Measurements from ENCODE around the gene SLITRK2.

The SLITRK2 gene

GRCh38 chrX:145773006-145773405 is 44.6 kb upstream of the SLITRK2 start:
- no peak for TF ChIP-seq ZNF521 (tag by site-specific recombination; IDR thresholded peaks at IDR 0.05)
- TF ChIP-seq PRDM2 (tag by site-specific recombination; IDR thresholded peaks at IDR 0.05; ENCODE audit: borderline replicate concordance): no peak
- TF ChIP-seq, protein P1, sequence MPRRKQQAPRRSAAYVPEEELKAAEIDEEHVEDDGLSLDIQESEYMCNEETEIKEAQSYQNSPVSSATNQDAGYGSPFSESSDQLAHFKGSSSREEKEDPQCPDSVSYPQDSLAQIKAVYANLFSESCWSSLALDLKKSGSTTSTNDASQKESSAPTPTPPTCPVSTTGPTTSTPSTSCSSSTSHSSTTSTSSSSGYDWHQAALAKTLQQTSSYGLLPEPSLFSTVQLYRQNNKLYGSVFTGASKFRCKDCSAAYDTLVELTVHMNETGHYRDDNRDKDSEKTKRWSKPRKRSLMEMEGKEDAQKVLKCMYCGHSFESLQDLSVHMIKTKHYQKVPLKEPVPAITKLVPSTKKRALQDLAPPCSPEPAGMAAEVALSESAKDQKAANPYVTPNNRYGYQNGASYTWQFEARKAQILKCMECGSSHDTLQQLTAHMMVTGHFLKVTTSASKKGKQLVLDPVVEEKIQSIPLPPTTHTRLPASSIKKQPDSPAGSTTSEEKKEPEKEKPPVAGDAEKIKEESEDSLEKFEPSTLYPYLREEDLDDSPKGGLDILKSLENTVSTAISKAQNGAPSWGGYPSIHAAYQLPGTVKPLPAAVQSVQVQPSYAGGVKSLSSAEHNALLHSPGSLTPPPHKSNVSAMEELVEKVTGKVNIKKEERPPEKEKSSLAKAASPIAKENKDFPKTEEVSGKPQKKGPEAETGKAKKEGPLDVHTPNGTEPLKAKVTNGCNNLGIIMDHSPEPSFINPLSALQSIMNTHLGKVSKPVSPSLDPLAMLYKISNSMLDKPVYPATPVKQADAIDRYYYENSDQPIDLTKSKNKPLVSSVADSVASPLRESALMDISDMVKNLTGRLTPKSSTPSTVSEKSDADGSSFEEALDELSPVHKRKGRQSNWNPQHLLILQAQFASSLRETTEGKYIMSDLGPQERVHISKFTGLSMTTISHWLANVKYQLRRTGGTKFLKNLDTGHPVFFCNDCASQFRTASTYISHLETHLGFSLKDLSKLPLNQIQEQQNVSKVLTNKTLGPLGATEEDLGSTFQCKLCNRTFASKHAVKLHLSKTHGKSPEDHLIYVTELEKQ (tag by site-specific recombination; IDR thresholded peaks at IDR 0.05; ENCODE audit: borderline replicate concordance): no peak
- TF ChIP-seq ZBTB20 (tag by site-specific recombination; IDR thresholded peaks at IDR 0.05): no peak
- no peak for TF ChIP-seq ZNF529 (tag by site-specific recombination; IDR thresholded peaks at IDR 0.05; ENCODE audit: insufficient replicate concordance)
- no peak for TF ChIP-seq MZF1 (tag by site-specific recombination; IDR thresholded peaks at IDR 0.05; ENCODE audit: borderline replicate concordance)
- TF ChIP-seq ZBTB7A (tag by site-specific recombination; IDR thresholded peaks at IDR 0.05; ENCODE audit: low read depth): no peak
- TF ChIP-seq ZNF626 (tag by site-specific recombination; IDR thresholded peaks at IDR 0.05): no peak
- no peak for TF ChIP-seq BCL11B (tag by site-specific recombination; IDR thresholded peaks at IDR 0.05; ENCODE audit: low read depth)
- no peaks in the 10 kb centered on the region for H3K9me3 ChIP-seq (ENCODE audit: control insufficient read depth, insufficient read depth, low read depth, low read length)
- H3K27ac ChIP-seq (ENCODE audit: extremely low read depth, low read depth, low read length): no peak overlapping the region
- H3K36me3 ChIP-seq (ENCODE audit: control insufficient read depth in 2 of 2, insufficient read depth in 1 of 2, low read length in 2 of 2): no peaks in the 10 kb centered on the region
- CTCF ChIA-PET: no interaction called here
- no peak overlapping the region for H3K4me3 ChIP-seq (ENCODE audit: low read depth, low read length)
- POLR2A ChIA-PET: no interaction called here
- H3K4me1 ChIP-seq (ENCODE audit: control insufficient read depth, insufficient read depth, low read length): no peaks in the 10 kb centered on the region

DNA sequence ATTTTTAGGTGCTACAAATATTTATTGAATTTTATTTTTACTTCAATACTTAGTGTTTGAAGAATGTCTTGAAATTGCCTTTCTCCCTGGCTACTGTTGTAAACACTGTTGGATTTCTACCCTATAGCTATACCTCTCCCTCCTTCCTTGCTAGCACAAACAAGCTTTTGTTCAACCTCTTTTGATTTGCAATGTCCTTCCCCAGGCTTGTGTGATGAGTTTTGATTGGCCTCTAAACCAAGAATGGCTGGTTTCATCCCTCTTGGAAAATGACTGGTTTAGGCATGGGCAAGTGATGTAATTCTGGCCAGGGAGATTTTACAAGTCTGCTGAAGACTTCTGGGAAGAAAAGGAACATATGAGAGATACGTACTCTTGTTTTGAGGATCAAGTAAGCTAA is 25.3 kb upstream of the SLITRK2 start:
- H3K4me1 ChIP-seq (ENCODE audit: control insufficient read depth, insufficient read depth, low read length): no peaks in the 10 kb centered on the region
- no peak overlapping the region for H3K4me3 ChIP-seq (ENCODE audit: low read depth, low read length)
- no peak overlapping the region for H3K27ac ChIP-seq (ENCODE audit: extremely low read depth, low read depth, low read length)
- ChIA-PET CTCF (no interaction called here), POLR2A (no interaction called here)
- H3K9me3 ChIP-seq (ENCODE audit: control insufficient read depth, insufficient read depth, low read depth, low read length): no peaks in the 10 kb centered on the region; the same call in 1 of the 2 replicates
- no peaks in the 10 kb centered on the region for H3K36me3 ChIP-seq (ENCODE audit: control insufficient read depth in 2 of 2, insufficient read depth in 1 of 2, low read length in 2 of 2)
- no peak for TF ChIP-seq KLF7 (tag by site-specific recombination; IDR thresholded peaks at IDR 0.05; ENCODE audit: borderline replicate concordance)
- TF ChIP-seq ZNF354C (tag by site-specific recombination; IDR thresholded peaks at IDR 0.05; ENCODE audit: borderline replicate concordance, low read depth): no peak
- TF ChIP-seq ZNF580 (tag by site-specific recombination; IDR thresholded peaks at IDR 0.05): no peak
- TF ChIP-seq ZNF416 (tag by site-specific recombination; IDR thresholded peaks at IDR 0.05): no peak
- TF ChIP-seq, protein P2, sequence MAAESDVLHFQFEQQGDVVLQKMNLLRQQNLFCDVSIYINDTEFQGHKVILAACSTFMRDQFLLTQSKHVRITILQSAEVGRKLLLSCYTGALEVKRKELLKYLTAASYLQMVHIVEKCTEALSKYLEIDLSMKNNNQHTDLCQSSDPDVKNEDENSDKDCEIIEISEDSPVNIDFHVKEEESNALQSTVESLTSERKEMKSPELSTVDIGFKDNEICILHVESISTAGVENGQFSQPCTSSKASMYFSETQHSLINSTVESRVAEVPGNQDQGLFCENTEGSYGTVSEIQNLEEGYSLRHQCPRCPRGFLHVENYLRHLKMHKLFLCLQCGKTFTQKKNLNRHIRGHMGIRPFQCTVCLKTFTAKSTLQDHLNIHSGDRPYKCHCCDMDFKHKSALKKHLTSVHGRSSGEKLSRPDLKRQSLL (tag by site-specific recombination; IDR thresholded peaks at IDR 0.05): no peak
- TF ChIP-seq ZNF146 (tag by site-specific recombination; IDR thresholded peaks at IDR 0.05): no peak
- no peak for TF ChIP-seq FEZF1 (tag by site-specific recombination; IDR thresholded peaks at IDR 0.05)
- TF ChIP-seq ZNF138 (tag by site-specific recombination; IDR thresholded peaks at IDR 0.05; ENCODE audit: borderline replicate concordance): no peak
- no peak for TF ChIP-seq ZNF76 (tag by site-specific recombination; IDR thresholded peaks at IDR 0.05; ENCODE audit: borderline replicate concordance, low read depth)
- TF ChIP-seq HOXA7 (CRISPR knock-in tag; IDR thresholded peaks at IDR 0.05; ENCODE audit: borderline replicate concordance): no peak
- no peak for TF ChIP-seq BCL11B (tag by site-specific recombination; IDR thresholded peaks at IDR 0.05; ENCODE audit: low read depth)
- no peak for TF ChIP-seq ZFP37 (tag by site-specific recombination; IDR thresholded peaks at IDR 0.05)
- TF ChIP-seq ZBTB26 (tag by site-specific recombination; optimal IDR thresholded peaks at IDR 0.05): no peak
